SK-N-SH treated with all-trans-retinoic acid at 6 μM for 48 hours (cell line): ENCODE data around the gene KIAA1549.

ENCODE experiments used
- ATAC-seq: fragments of 200-7000 bp; cut with Tn5 transposase; 3 replicates; pipeline ENCODE4 v1.9.1; 2020; ENCODE audit warnings: mild to moderate bottlenecking, moderate library complexity
- ARNTL ChIP-seq: fragments of 450-650 bp; formaldehyde crosslinking; IDR thresholded peaks from 2 replicates; pipeline ENCODE4 v1.5.0; 2020; ENCODE audit warnings: low read depth, mild to moderate bottlenecking, moderate library complexity, borderline replicate concordance
- BACH2 ChIP-seq: fragments of 250-450 bp; sonication (Bioruptor Pico); IDR thresholded peaks from 2 replicates; pipeline ENCODE4 v1.9.0; 2021; ENCODE audit warnings: mild to moderate bottlenecking, borderline replicate concordance
- CSDC2 ChIP-seq: fragments of 250-450 bp; sonication (Bioruptor Pico); IDR thresholded peaks from 2 replicates; pipeline ENCODE4 v1.5.0; 2020; ENCODE audit warnings: mild to moderate bottlenecking, moderate library complexity
- ESRRG ChIP-seq: fragments of 250-450 bp; sonication (Bioruptor Pico); IDR thresholded peaks from 2 replicates; pipeline ENCODE4 v1.6.1; 2021; ENCODE audit warnings: mild to moderate bottlenecking
- GLIS3 ChIP-seq: fragments of 250-450 bp; sonication (Bioruptor Pico); IDR thresholded peaks from 2 replicates; pipeline ENCODE4 v1.5.0; 2020; ENCODE audit warnings: mild to moderate bottlenecking, moderate library complexity
- ISL1 ChIP-seq: fragments of 250-450 bp; sonication (Bioruptor Pico); IDR thresholded peaks from 2 replicates; pipeline ENCODE4 v2.1.2; 2022; ENCODE audit warnings: mild to moderate bottlenecking, moderate library complexity
- PPARA ChIP-seq: fragments of 250-450 bp; sonication (Bioruptor Pico); IDR thresholded peaks from 2 replicates; pipeline ENCODE4 v1.5.0; 2020; ENCODE audit warnings: mild to moderate bottlenecking, borderline replicate concordance
- RARB ChIP-seq: fragments of 250-450 bp; sonication (Bioruptor Pico); IDR thresholded peaks from 2 replicates; pipeline ENCODE4 v1.8.0; 2021; ENCODE audit warnings: mild to moderate bottlenecking, moderate library complexity
- SNAI2 ChIP-seq: fragments of 250-450 bp; sonication (Bioruptor Pico); IDR thresholded peaks from 2 replicates; pipeline ENCODE4 v1.5.0; 2020; ENCODE audit warnings: mild to moderate bottlenecking, moderate library complexity
- TCF4 ChIP-seq: fragments of 250-450 bp; sonication (Bioruptor Pico); IDR thresholded peaks from 2 replicates; pipeline ENCODE4 v1.8.0; 2021; ENCODE audit warnings: mild to moderate bottlenecking, moderate library complexity, borderline replicate concordance
- TOX ChIP-seq: fragments of 250-450 bp; sonication (Bioruptor Pico); IDR thresholded peaks from 2 replicates; pipeline ENCODE4 v1.8.0; 2021; ENCODE audit warnings: mild to moderate bottlenecking, moderate library complexity, borderline replicate concordance
- ZC3H10 ChIP-seq: fragments of 250-450 bp; sonication (Bioruptor Pico); IDR thresholded peaks from 2 replicates; pipeline ENCODE4 v1.5.1; 2021; ENCODE audit warnings: mild to moderate bottlenecking, moderate library complexity
- ZFP3 ChIP-seq: fragments of 250-450 bp; sonication (Bioruptor Pico); IDR thresholded peaks from 2 replicates; pipeline ENCODE4 v1.5.0; 2020; ENCODE audit warnings: mild to moderate bottlenecking, moderate library complexity
- ZFP30 ChIP-seq: fragments of 450-650 bp; formaldehyde crosslinking; IDR thresholded peaks from 2 replicates; pipeline ENCODE4 v1.5.0; 2022; ENCODE audit warnings: mild to moderate bottlenecking, moderate library complexity
- ZNF565 ChIP-seq: fragments of 450-650 bp; formaldehyde crosslinking; conservative IDR thresholded peaks from 2 replicates; pipeline ENCODE4 v1.5.0; 2020; ENCODE audit warnings: low read depth, mild to moderate bottlenecking, moderate library complexity
- ZNF70 ChIP-seq: fragments of 450-650 bp; formaldehyde crosslinking; IDR thresholded peaks from 2 replicates; pipeline ENCODE4 v1.5.0; 2020; ENCODE audit warnings: mild to moderate bottlenecking, moderate library complexity
- ZNF8 ChIP-seq: fragments of 450-650 bp; formaldehyde crosslinking; IDR thresholded peaks from 2 replicates; pipeline ENCODE4 v1.5.0; 2020; ENCODE audit warnings: mild to moderate bottlenecking, moderate library complexity
- TF ChIP-seq, protein P1 (sequence below): fragments of 250-450 bp; sonication (Bioruptor Pico); IDR thresholded peaks from 2 replicates; pipeline ENCODE4 v1.8.0; 2021; ENCODE audit warnings: low read depth, mild to moderate bottlenecking, moderate library complexity, borderline replicate concordance
- TF ChIP-seq, protein P2 (sequence below): fragments of 250-450 bp; sonication (Bioruptor Pico); IDR thresholded peaks from 2 replicates; pipeline ENCODE4 v1.5.1; 2020; ENCODE audit warnings: low read depth, mild to moderate bottlenecking, moderate library complexity
- TF ChIP-seq, protein P3 (sequence below): fragments of 250-450 bp; sonication (Bioruptor Pico); IDR thresholded peaks from 2 replicates; pipeline ENCODE4 v1.8.0; 2020; ENCODE audit warnings: mild to moderate bottlenecking, moderate library complexity, borderline replicate concordance
- TF ChIP-seq, protein P4 (sequence below): fragments of 250-450 bp; sonication (Bioruptor Pico); IDR thresholded peaks from 2 replicates; pipeline ENCODE4 v1.5.1; 2021; ENCODE audit warnings: mild to moderate bottlenecking, moderate library complexity

Gene KIAA1549

DNA sequence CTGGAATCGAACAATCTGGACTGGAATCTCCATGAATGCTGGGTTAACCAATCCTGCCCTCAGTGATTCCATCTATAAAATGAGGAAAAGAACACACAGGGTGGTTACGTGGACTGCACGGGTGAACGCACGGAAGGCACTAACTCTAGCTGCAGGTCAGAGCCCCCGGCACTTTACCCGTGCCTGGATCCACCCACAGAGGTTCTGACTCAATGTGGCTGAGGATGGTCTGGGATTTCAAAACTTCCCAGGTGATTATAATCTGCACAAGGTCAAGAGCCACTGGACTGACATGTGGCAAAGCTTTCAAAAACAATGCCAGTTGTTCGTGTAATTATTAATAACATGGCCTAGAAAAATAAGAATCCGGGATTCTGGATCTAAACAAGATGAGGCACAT is 29.2 kb downstream of the KIAA1549 start:
- no peak for ATAC-seq
- no peak for TF ChIP-seq TOX (CRISPR knock-in tag)
- TF ChIP-seq, protein P1, sequence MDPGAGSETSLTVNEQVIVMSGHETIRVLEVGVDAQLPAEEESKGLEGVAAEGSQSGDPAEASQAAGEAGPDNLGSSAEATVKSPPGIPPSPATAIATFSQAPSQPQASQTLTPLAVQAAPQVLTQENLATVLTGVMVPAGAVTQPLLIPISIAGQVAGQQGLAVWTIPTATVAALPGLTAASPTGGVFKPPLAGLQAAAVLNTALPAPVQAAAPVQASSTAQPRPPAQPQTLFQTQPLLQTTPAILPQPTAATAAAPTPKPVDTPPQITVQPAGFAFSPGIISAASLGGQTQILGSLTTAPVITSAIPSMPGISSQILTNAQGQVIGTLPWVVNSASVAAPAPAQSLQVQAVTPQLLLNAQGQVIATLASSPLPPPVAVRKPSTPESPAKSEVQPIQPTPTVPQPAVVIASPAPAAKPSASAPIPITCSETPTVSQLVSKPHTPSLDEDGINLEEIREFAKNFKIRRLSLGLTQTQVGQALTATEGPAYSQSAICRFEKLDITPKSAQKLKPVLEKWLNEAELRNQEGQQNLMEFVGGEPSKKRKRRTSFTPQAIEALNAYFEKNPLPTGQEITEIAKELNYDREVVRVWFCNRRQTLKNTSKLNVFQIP, result no peak

DNA sequence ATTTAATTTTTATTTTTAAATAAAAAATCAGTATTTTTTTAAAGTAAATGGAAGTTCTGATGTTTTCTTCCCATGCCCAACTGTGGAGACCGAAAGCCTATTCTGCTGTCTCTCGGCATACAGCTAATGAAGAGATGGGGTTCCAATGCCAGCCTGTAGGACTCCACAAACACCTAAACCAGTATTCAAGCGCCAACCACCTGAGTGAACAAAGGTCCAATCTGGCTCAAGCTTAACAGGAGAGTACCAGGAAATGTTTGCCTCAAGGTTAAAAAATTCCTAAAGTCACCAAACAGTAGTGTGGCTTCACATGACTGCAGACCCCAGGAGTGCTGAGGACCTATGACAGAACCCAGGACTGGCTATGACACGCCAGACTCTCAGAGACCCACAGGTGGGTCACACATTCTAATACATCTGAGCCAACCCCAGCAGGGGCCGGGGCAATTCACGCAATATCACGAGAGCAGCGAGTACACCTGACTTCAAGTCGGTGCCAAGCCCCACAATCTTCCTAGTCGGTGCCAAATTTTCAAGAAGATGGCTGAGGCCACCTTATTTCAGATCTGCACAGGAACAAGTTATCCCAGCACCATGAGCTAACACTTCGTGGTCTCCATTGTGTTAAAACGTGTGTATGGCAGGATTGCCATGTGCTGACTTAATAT is 31.6 kb downstream of the KIAA1549 start:
- TF ChIP-seq ZC3H10, result no peak
- TF ChIP-seq, protein P2, sequence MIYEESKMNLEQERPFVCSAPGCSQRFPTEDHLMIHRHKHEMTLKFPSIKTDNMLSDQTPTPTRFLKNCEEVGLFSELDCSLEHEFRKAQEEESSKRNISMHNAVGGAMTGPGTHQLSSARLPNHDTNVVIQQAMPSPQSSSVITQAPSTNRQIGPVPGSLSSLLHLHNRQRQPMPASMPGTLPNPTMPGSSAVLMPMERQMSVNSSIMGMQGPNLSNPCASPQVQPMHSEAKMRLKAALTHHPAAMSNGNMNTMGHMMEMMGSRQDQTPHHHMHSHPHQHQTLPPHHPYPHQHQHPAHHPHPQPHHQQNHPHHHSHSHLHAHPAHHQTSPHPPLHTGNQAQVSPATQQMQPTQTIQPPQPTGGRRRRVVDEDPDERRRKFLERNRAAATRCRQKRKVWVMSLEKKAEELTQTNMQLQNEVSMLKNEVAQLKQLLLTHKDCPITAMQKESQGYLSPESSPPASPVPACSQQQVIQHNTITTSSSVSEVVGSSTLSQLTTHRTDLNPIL (CRISPR knock-in tag), result no peak
- no peak for TF ChIP-seq ZFP3 (CRISPR knock-in tag)
- no peak for TF ChIP-seq TCF4 (CRISPR knock-in tag)
- no peak for TF ChIP-seq ZNF8 (CRISPR knock-in tag)
- TF ChIP-seq ESRRG (CRISPR knock-in tag), result no peak
- TF ChIP-seq ZFP30 (CRISPR knock-in tag), result no peak
- no peak for TF ChIP-seq ARNTL
- TF ChIP-seq ZNF565 (CRISPR knock-in tag), result no peak
- TF ChIP-seq ISL1, result no peak
- TF ChIP-seq, protein P3, sequence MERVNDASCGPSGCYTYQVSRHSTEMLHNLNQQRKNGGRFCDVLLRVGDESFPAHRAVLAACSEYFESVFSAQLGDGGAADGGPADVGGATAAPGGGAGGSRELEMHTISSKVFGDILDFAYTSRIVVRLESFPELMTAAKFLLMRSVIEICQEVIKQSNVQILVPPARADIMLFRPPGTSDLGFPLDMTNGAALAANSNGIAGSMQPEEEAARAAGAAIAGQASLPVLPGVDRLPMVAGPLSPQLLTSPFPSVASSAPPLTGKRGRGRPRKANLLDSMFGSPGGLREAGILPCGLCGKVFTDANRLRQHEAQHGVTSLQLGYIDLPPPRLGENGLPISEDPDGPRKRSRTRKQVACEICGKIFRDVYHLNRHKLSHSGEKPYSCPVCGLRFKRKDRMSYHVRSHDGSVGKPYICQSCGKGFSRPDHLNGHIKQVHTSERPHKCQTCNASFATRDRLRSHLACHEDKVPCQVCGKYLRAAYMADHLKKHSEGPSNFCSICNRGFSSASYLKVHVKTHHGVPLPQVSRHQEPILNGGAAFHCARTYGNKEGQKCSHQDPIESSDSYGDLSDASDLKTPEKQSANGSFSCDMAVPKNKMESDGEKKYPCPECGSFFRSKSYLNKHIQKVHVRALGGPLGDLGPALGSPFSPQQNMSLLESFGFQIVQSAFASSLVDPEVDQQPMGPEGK (CRISPR knock-in tag), result no peak
- TF ChIP-seq, all 23 proteins: peak for 0
- ATAC-seq, result no peak

DNA sequence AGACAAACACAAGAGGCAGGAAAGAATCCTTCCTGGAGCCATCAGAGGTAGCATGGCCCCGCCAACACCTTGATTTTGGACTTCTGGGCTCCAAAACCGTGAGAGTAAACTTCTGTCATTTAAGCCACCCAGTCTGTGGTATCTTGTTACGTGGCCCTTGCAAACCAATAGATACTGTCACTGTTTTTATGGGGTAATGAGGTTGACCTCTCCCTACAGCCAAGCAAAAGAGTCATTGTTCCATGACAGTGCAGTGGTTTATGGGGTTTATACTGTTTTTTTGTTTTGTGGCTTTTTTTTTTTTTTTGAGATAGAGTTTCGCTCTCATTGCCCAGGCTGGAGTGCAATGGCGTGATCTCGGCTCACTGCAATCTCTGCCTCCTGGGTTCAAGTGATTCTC is 32.8 kb downstream of the KIAA1549 start:
- no peak for TF ChIP-seq ZFP3 (CRISPR knock-in tag)
- TF ChIP-seq, protein P4, sequence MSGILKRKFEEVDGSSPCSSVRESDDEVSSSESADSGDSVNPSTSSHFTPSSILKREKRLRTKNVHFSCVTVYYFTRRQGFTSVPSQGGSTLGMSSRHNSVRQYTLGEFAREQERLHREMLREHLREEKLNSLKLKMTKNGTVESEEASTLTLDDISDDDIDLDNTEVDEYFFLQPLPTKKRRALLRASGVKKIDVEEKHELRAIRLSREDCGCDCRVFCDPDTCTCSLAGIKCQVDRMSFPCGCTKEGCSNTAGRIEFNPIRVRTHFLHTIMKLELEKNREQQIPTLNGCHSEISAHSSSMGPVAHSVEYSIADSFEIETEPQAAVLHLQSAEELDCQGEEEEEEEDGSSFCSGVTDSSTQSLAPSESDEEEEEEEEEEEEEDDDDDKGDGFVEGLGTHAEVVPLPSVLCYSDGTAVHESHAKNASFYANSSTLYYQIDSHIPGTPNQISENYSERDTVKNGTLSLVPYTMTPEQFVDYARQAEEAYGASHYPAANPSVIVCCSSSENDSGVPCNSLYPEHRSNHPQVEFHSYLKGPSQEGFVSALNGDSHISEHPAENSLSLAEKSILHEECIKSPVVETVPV (CRISPR knock-in tag), result no peak
- no peak for TF ChIP-seq TOX (CRISPR knock-in tag)
- TF ChIP-seq, protein P2 (CRISPR knock-in tag), result no peak
- no peak for TF ChIP-seq RARB (CRISPR knock-in tag)
- TF ChIP-seq CSDC2, result no peak
- TF ChIP-seq, protein P1, result no peak
- TF ChIP-seq SNAI2 (CRISPR knock-in tag), result no peak
- TF ChIP-seq GLIS3 (CRISPR knock-in tag), result no peak
- TF ChIP-seq TCF4 (CRISPR knock-in tag), result no peak
- no peak for ATAC-seq

DNA sequence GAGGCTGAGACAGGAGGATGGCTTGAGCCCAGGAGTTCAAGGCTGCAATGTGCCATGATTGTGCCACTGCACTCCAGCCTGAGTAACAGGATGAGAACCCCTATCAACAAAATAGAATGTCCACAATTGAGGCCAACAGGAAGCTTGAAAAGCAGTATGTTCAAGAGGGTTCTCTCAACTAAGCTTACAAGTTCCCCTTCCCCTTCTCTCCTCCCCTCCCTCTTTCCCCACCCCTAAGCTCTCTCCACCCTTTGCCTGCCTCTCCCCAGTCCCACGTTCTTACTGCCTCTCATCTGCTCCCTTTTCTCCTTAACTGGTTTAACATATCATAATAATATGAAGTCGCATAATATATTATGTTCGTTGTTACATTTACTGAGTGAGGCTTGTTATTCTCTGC is 35.4 kb downstream of the KIAA1549 start:
- ATAC-seq, result no peak
- TF ChIP-seq ZFP30 (CRISPR knock-in tag), result no peak
- no peak for TF ChIP-seq RARB (CRISPR knock-in tag)
- TF ChIP-seq BACH2 (CRISPR knock-in tag), result no peak
- no peak for TF ChIP-seq ZNF70 (CRISPR knock-in tag)
- TF ChIP-seq PPARA (CRISPR knock-in tag), result no peak
- TF ChIP-seq, protein P1, result no peak
- TF ChIP-seq GLIS3 (CRISPR knock-in tag), result no peak
- no peak for TF ChIP-seq ESRRG (CRISPR knock-in tag)
- TF ChIP-seq, protein P3 (CRISPR knock-in tag), result no peak
- TF ChIP-seq SNAI2 (CRISPR knock-in tag), result no peak
- TF ChIP-seq, protein P2 (CRISPR knock-in tag), result no peak
